NT2/D1 (cell line): ENCODE results near the gene SPRR2G.

Experiments
- SUZ12 ChIP-seq: IDR thresholded peaks from 2 replicates; pipeline ENCODE4 v1.6.1; 2011; ENCODE audit not compliant: insufficient read length, insufficient read depth; ENCODE audit errors: extremely low read depth
- YY1 ChIP-seq: IDR thresholded peaks from 2 replicates; pipeline ENCODE4 v1.6.1; 2011; ENCODE audit not compliant: insufficient read length, insufficient read depth
- ZNF274 ChIP-seq: IDR thresholded peaks from 2 replicates; pipeline ENCODE4 v1.6.1; 2011; ENCODE audit warnings: mild to moderate bottlenecking, low read depth, low read length

- TF ChIP-seq ZNF274 (no peak), YY1 (no peak), SUZ12 (no peak)
Measured at GRCh38 chr1:153194331-153195050, 43.8 kb upstream of the SPRR2G start.
